ENCODE results near the gene CADM4. TPM values are rescaled to one million over a fixed set of nuclear protein-coding genes. Genes with fewer than 3 reads are reported as not detected.

Gene CADM4
- total RNA-seq, 4 donors from 2014 or later, result 2.6 to 4.5 (median 4.2) TPM

DNA sequence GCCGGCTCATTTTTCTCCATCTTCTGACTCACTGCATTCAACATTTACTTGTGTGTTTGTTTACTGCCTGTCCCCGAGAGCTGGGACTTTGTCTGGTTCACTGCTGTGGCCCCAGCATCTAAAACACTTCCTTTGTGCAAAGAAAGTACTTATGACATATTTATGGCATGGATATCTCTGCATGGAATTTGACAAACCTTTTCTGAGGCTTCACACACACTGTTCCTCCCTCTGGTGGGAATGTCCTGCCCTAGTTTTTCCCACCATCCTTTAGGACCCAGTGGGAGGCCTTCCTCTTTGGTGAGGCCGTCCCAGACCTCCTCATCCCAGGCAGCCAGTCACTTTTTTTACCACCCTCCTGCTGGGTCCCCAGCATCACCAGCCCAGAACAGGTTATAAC, 29.2 kb downstream of the CADM4 start:
- no peak for TF ChIP-seq POLR2A (IDR thresholded peaks at IDR 0.05)
- Histone ChIP-seq H3K36me3 (peaks cover 0 to 16% of the 10 kb centered on the region in 2 donors), H3K27ac (no peak overlapping the region), H3K27me3 (no peaks in the 10 kb centered on the region), H3K4me1 (no peaks in the 10 kb centered on the region), H3K9me3 (no peaks in the 10 kb centered on the region), H3K4me3 (no peak overlapping the region)
- DNase-seq (no peak), ATAC-seq (no peak)
- in situ Hi-C loops (cut with MboI; ENCODE audit: low sequenced_read_pairs in 4 of 4) (no loop called here), intact Hi-C loops (cut with DNase I; ENCODE audit: low total_unique reads) (no loop called here)

DNA sequence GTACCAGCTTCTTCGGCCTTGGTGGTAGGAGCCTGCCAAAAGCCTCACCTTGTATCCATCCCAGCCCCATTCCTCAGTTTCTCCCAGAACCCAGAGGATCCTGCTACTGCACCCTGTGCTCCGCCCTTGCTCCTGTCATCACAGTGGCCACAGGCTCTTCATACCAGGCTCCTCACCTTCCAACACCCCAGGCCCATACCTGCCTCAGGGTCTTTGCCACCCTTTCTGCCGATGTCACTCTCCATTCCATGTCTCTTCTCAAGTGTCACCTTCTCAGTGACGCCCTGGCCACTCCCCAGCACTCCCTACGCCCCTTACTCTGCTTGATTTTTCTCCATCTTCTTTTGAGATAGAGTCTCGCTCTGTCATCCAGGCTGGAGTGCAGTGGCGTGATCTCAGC, 29.8 kb downstream of the CADM4 start:
- H3K36me3 ChIP-seq, result peaks cover 0 to 16% of the 10 kb centered on the region in 2 donors
- intact Hi-C loops (cut with DNase I; ENCODE audit: low total_unique reads), result no loop called here
- no peak overlapping the region for H3K4me3 ChIP-seq
- no peak for DNase-seq
- H3K9me3 ChIP-seq, result no peaks in the 10 kb centered on the region
- no peaks in the 10 kb centered on the region for H3K27me3 ChIP-seq
- in situ Hi-C loops (cut with MboI; ENCODE audit: low sequenced_read_pairs in 4 of 4), result no loop called here
- no peak for TF ChIP-seq POLR2A (IDR thresholded peaks at IDR 0.05)
- TF ChIP-seq, protein P1, sequence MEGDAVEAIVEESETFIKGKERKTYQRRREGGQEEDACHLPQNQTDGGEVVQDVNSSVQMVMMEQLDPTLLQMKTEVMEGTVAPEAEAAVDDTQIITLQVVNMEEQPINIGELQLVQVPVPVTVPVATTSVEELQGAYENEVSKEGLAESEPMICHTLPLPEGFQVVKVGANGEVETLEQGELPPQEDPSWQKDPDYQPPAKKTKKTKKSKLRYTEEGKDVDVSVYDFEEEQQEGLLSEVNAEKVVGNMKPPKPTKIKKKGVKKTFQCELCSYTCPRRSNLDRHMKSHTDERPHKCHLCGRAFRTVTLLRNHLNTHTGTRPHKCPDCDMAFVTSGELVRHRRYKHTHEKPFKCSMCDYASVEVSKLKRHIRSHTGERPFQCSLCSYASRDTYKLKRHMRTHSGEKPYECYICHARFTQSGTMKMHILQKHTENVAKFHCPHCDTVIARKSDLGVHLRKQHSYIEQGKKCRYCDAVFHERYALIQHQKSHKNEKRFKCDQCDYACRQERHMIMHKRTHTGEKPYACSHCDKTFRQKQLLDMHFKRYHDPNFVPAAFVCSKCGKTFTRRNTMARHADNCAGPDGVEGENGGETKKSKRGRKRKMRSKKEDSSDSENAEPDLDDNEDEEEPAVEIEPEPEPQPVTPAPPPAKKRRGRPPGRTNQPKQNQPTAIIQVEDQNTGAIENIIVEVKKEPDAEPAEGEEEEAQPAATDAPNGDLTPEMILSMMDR (IDR thresholded peaks at IDR 0.05 in 4 of 5, conservative IDR thresholded peaks at IDR 0.05 in 1 of 5), result no peak
- no peak for ATAC-seq
- H3K27ac ChIP-seq, result no peak overlapping the region
- H3K4me1 ChIP-seq, result no peaks in the 10 kb centered on the region

DNA sequence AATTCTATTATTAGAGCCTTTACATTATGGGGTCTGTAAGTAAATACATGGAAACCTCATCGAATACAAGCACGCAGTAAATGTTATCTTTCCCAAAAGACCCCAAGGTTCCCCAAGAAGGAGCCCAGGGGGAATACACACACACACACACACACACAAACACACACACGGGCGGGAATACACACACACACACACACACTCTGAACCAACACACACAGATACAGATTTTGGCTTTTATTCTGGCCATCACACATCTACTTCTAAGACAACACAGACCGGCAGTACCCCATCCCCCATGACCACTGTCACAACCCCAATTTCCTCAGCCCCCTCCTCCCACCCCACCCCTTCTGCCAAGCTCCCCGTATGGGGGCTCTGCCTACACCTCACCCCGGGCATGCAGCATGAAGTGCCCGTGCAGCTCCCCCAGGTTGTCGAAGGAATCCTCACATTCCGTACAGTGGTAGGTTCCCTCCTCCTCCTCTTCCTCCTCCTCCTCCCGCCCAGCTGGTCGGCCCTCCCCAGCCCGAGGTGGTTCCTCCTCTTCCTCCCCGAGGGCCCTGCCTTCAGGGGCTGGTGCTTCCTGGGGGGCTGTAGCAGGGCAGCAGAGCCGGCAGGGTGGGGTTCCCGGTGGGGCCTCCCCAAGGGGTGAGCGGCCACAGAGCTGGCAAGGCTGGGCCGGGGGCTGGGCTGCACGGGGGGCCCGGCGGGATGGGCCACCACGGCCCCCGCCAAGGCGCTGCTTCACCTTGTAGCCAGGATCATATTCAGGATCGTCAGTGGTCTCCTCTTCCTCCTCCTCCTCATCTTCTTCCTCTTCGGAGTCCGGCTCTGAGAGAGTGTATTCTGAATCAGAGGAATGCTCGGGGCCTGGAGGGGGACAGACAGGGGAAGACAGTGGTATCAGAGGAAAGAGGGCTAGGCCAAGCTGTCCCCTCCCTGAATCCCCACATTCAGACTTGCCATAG, 32.1 kb downstream of the CADM4 start:
- peak overlapping the region in 1 of 4 donors; percentile 46 for H3K27ac ChIP-seq
- H3K9me3 ChIP-seq, result no peaks in the 10 kb centered on the region
- H3K27me3 ChIP-seq, result no peaks in the 10 kb centered on the region
- H3K36me3 ChIP-seq, result peaks cover 0 to 4% of the 10 kb centered on the region in 2 donors
- no peak overlapping the region for H3K4me3 ChIP-seq
- intact Hi-C loops (cut with DNase I; ENCODE audit: low total_unique reads) (no loop called here), in situ Hi-C loops (cut with MboI; ENCODE audit: low sequenced_read_pairs in 4 of 4) (no loop called here)
- H3K4me1 ChIP-seq, result no peaks in the 10 kb centered on the region
- DNase-seq (no peak), ATAC-seq (no peak)
- TF ChIP-seq, protein P1 (IDR thresholded peaks at IDR 0.05 in 4 of 5, conservative IDR thresholded peaks at IDR 0.05 in 1 of 5), result no peak
- no peak for TF ChIP-seq POLR2A (IDR thresholded peaks at IDR 0.05)

GRCh38 chr19:43606569-43607229, 33.0 kb downstream of the CADM4 start:
- H3K4me3 ChIP-seq, result no peak overlapping the region
- TF ChIP-seq POLR2A (IDR thresholded peaks at IDR 0.05), result no peak
- TF ChIP-seq, protein P1 (IDR thresholded peaks at IDR 0.05 in 4 of 5, conservative IDR thresholded peaks at IDR 0.05 in 1 of 5), result no peak
- no peaks in the 10 kb centered on the region for H3K4me1 ChIP-seq
- in situ Hi-C loops (cut with MboI; ENCODE audit: low sequenced_read_pairs in 4 of 4), result no loop called here
- no peaks in the 10 kb centered on the region for H3K9me3 ChIP-seq
- no peaks in the 10 kb centered on the region for H3K27me3 ChIP-seq
- intact Hi-C loops (cut with DNase I; ENCODE audit: low total_unique reads), result no loop called here
- H3K36me3 ChIP-seq, result peaks cover 0 to 7% of the 10 kb centered on the region in 2 donors
- ATAC-seq, result no peak
- no peak for DNase-seq
- peak overlapping the region in 1 of 4 donors; percentile 46 for H3K27ac ChIP-seq

All from gastrocnemius medialis (tissue), 4 donors.